ENCODE results near the gene BAIAP2. TPM values are rescaled to one million over a fixed set of nuclear protein-coding genes. Genes with fewer than 3 reads are reported as not detected.

Gene BAIAP2
- total RNA-seq, 1 donor from 2014 or later: 51.4 TPM

DNA sequence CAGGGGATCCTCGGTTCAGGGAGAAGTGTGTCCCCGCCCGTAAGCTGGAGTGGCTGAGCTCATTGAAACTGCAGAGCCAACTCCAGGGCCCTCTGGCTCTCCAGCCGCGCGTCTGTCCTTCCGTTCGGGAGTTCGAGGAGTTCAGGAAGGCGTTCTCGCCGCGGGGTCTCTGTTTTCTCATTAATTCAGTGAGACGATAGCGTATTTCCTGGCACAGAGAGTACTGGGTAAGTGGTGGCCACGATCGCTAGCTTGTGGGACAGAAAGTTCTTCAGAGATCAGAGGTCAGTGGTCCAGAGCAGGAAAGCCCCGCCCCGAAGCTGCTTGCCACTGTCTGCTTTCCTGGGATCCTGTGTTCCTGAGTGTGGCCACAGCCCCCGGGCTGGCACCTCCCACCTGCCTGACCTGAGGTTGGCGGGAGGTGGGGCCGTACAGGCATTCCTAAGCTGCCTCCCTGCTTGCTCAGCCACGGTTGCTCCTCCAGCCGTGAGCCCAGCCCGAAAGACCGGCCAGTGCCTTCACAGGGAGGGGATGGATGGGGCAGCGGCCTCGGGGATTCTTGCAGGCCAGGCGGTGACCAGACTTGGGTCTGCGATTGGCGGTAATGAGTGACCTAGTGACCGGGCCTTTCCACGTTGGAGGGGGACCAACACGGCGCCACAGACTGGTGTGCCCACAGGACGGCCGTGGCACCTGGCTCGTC, 8.9 kb downstream of the BAIAP2 start:
- Histone ChIP-seq H3K4me3 (ENCODE audit: insufficient read depth, low read depth, low read length) (no peak overlapping the region), H4K20me1 (ENCODE audit: insufficient read depth, low read length) (peaks cover 86% of the 10 kb centered on the region), H3K79me2 (ENCODE audit: insufficient read depth, low read length) (peaks cover 99% of the 10 kb centered on the region), H3K9me3 (ENCODE audit: insufficient read depth, low read depth, low read length) (no peaks in the 10 kb centered on the region), H3K27ac (ENCODE audit: low read depth, low read length) (peak overlapping the region; percentile 59), H3K4me1 (ENCODE audit: insufficient read depth, low read length) (peaks cover 59% of the 10 kb centered on the region), H3K36me3 (ENCODE audit: insufficient read depth, low read length) (no peaks in the 10 kb centered on the region), H3K9ac (ENCODE audit: low read length) (peak overlapping the region; percentile 56), H3K27me3 (ENCODE audit: insufficient read depth, low read length) (no peaks in the 10 kb centered on the region), H2AFZ (ENCODE audit: low read depth, low read length) (no peak overlapping the region), H3K4me2 (ENCODE audit: low read length) (peak overlapping the region; percentile 62)
- Mint-ChIP-seq H3K36me3 (ENCODE audit: low read depth, unreplicated experiment) (peaks cover 2% of the 10 kb centered on the region), H3K27me3 (ENCODE audit: low read depth, unreplicated experiment) (no peaks in the 10 kb centered on the region), H3K9me3 (ENCODE audit: unreplicated experiment) (no peaks in the 10 kb centered on the region), H3K4me1 (ENCODE audit: low read depth, unreplicated experiment) (peaks cover 32% of the 10 kb centered on the region), H3K4me3 (ENCODE audit: unreplicated experiment) (peak overlapping the region; percentile 50), H3K27ac (ENCODE audit: unreplicated experiment) (peak overlapping the region; percentile 89)
- DNase-seq (ENCODE audit: low read depth) (peak; percentile 80), FAIRE-seq (no peak)
- TF ChIP-seq CTCF (IDR thresholded peaks at IDR 0.05; ENCODE audit: insufficient read depth, low read depth, low read length) (no peak), EZH2 (IDR thresholded peaks at IDR 0.05; ENCODE audit: insufficient read depth, low read length) (no peak)

DNA sequence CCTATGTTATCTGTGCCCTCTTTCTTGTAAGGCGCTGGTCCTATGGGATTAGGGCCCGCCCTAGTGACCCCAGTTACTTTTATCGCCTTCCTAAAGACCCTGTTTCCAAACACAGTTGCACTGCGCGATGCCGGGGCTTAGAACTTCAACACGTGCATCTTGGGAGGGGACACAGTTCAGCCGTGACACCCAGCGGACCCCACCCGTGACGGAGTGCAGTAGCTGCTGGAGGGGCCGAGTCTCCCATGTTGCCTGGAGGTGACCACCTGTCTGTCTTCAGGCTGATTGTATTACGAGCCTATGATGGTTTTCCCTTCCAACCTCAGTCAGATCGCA, 9.4 kb downstream of the BAIAP2 start:
- Histone ChIP-seq H3K9ac (ENCODE audit: low read length) (peak overlapping the region; percentile 56), H3K4me3 (ENCODE audit: insufficient read depth, low read depth, low read length) (no peak overlapping the region), H3K4me1 (ENCODE audit: insufficient read depth, low read length) (peaks cover 60% of the 10 kb centered on the region), H3K4me2 (ENCODE audit: low read length) (peak overlapping the region; percentile 62), H3K36me3 (ENCODE audit: insufficient read depth, low read length) (no peaks in the 10 kb centered on the region), H4K20me1 (ENCODE audit: insufficient read depth, low read length) (peaks cover 85% of the 10 kb centered on the region), H3K27me3 (ENCODE audit: insufficient read depth, low read length) (no peaks in the 10 kb centered on the region), H2AFZ (ENCODE audit: low read depth, low read length) (no peak overlapping the region), H3K79me2 (ENCODE audit: insufficient read depth, low read length) (peaks cover 99% of the 10 kb centered on the region), H3K9me3 (ENCODE audit: insufficient read depth, low read depth, low read length) (no peaks in the 10 kb centered on the region), H3K27ac (ENCODE audit: low read depth, low read length) (peak overlapping the region; percentile 59)
- Mint-ChIP-seq H3K36me3 (ENCODE audit: low read depth, unreplicated experiment) (peaks cover 3% of the 10 kb centered on the region), H3K27ac (ENCODE audit: unreplicated experiment) (peak overlapping the region; percentile 89), H3K9me3 (ENCODE audit: unreplicated experiment) (no peaks in the 10 kb centered on the region), H3K4me1 (ENCODE audit: low read depth, unreplicated experiment) (peaks cover 34% of the 10 kb centered on the region), H3K4me3 (ENCODE audit: unreplicated experiment) (peak overlapping the region; percentile 2), H3K27me3 (ENCODE audit: low read depth, unreplicated experiment) (no peaks in the 10 kb centered on the region)
- no peak for DNase-seq (ENCODE audit: low read depth)
- FAIRE-seq: no peak
- TF ChIP-seq EZH2 (IDR thresholded peaks at IDR 0.05; ENCODE audit: insufficient read depth, low read length): no peak
- no peak for TF ChIP-seq CTCF (IDR thresholded peaks at IDR 0.05; ENCODE audit: insufficient read depth, low read depth, low read length)
